ES-I3 (cell line): ENCODE data around the gene CHD9.
"Not testable (repeated sequence)": the region's sequence is repeated elsewhere in the genome, so short reads cannot be mapped to it uniquely, and the experiment has no call there.

Experiments used
- H3K36me3 ChIP-seq: 2 replicates; pipeline ENCODE4 v1.6.1; 2013; ENCODE audit warnings: mild to moderate bottlenecking, low read length, control low read depth, moderate library complexity; ENCODE audit not compliant: insufficient read depth
- H3K4me1 ChIP-seq: 2 replicates; pipeline ENCODE4 v1.6.1; 2013; ENCODE audit warnings: mild to moderate bottlenecking, control low read depth, low read length; ENCODE audit not compliant: insufficient read depth
- H3K9ac ChIP-seq: 2 replicates; pipeline ENCODE4 v1.6.1; 2013; ENCODE audit warnings: low read depth, mild to moderate bottlenecking, low read length, moderate library complexity
- H3K9me3 ChIP-seq: 2 replicates; pipeline ENCODE4 v1.6.1; 2013; ENCODE audit warnings: mild to moderate bottlenecking, low read length, moderate library complexity; ENCODE audit not compliant: control insufficient read depth, insufficient read depth

The CHD9 gene

DNA sequence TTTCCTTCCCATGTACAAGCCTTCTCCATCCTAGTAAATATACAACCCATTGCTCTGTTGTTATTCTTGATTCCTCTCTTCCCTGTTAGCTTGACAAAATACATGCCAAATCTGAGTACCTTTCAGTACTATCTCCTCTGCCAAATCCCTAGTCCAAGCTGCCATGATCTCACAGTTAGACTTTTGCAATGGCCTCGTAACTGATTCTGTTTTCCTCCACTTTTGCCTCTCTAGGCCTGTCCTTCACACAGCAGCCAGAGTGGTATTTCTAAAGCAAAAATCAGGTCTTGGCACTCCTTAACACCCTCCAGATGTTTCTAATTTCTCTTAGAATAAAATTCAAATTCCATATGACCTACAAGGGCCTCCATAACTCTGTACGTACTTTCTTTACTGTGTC is 226.5 kb downstream of the CHD9 start:
- no peaks in the 10 kb centered on the region for H3K4me1 ChIP-seq
- H3K9ac ChIP-seq = no peak overlapping the region
- peaks cover 18% of the 10 kb centered on the region; the same call in 1 of the 2 replicates for H3K36me3 ChIP-seq
- H3K9me3 ChIP-seq = no peaks in the 10 kb centered on the region

- Histone ChIP-seq H3K9me3 (no peaks in the 10 kb centered on the region), H3K36me3 (peaks cover 20% of the 10 kb centered on the region; the same call in 1 of the 2 replicates)
Measured at GRCh38 chr16:53281859-53282258, 227.1 kb downstream of the CHD9 start.

GRCh38 chr16:53282328-53282727 is 227.5 kb downstream of the CHD9 start:
- no peak overlapping the region for H3K9ac ChIP-seq
- no peaks in the 10 kb centered on the region for H3K4me1 ChIP-seq
- H3K9me3 ChIP-seq = no peaks in the 10 kb centered on the region
- peaks cover 24% of the 10 kb centered on the region; the same call in 1 of the 2 replicates for H3K36me3 ChIP-seq

More at GRCh38 chr16:53281859-53282258, 227.1 kb downstream of the CHD9 start:
- no peak overlapping the region for H3K9ac ChIP-seq
- H3K4me1 ChIP-seq = no peaks in the 10 kb centered on the region

GRCh38 chr16:53282975-53283946 is 228.5 kb downstream of the CHD9 start:
- Histone ChIP-seq H3K9me3 (no peaks in the 10 kb centered on the region), H3K36me3 (peaks cover 20% of the 10 kb centered on the region), H3K9ac (no peak overlapping the region), H3K4me1 (no peaks in the 10 kb centered on the region)

DNA sequence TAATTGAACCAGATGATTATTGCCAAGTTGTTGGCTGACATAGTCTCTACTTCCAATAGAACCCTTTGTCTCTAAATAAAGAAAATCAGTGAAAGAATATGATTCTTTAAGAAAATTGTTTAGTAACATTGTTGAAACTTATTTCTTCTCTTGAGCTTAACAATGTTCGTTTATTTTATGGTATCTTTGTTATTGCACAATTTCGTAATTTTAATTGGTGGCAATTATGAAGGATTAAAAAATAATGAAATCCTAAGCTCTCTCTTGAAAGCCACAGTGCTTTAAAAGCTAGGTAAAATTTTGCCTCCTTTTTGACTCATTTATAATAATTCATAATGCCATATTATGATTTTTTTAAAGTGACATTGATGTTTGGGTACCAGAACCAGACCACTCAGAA is 230.4 kb downstream of the CHD9 start:
- H3K9ac ChIP-seq = no peak overlapping the region
- no peaks in the 10 kb centered on the region for H3K4me1 ChIP-seq
- peaks cover 24% of the 10 kb centered on the region for H3K36me3 ChIP-seq
- H3K9me3 ChIP-seq = no peaks in the 10 kb centered on the region

- Histone ChIP-seq H3K4me1 (no peaks in the 10 kb centered on the region), H3K9ac (no peak overlapping the region)
Measured at GRCh38 chr16:53290520-53290919, 235.7 kb downstream of the CHD9 start.

GRCh38 chr16:53291757-53292392 is 237.1 kb downstream of the CHD9 start:
- no peak overlapping the region for H3K9ac ChIP-seq
- no peaks in the 10 kb centered on the region for H3K4me1 ChIP-seq
- no peaks in the 10 kb centered on the region for H3K9me3 ChIP-seq
- H3K36me3 ChIP-seq = peaks cover 19% of the 10 kb centered on the region

More at GRCh38 chr16:53290520-53290919, 235.7 kb downstream of the CHD9 start:
- Histone ChIP-seq H3K36me3 (peaks cover 23% of the 10 kb centered on the region), H3K9me3 (no peaks in the 10 kb centered on the region)

DNA sequence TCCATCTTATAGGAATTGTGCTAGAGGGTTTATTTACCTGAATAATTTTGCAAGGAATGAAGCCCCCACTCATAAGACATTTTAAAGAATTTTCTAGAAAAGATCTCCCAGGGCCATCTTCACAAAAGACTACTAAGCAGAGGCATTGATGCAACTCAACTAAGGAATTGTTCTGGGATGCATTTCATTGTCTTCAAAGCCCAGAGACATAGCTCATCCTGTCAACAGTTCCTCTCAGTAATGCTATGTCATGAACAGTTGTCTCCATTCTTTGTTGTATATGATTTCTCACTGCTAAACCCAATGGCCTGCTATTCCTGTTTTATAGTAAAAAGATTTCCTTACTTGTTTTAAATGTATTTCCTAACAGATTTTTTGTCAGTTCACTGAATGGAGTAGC is 242.7 kb downstream of the CHD9 start:
- peaks cover 16% of the 10 kb centered on the region for H3K36me3 ChIP-seq
- no peak overlapping the region for H3K9ac ChIP-seq
- H3K9me3 ChIP-seq = no peaks in the 10 kb centered on the region; the same call in 1 of the 2 replicates
- H3K4me1 ChIP-seq = no peaks in the 10 kb centered on the region

GRCh38 chr16:53304334-53304733 is 249.5 kb downstream of the CHD9 start:
- Histone ChIP-seq H3K9me3 (no peaks in the 10 kb centered on the region), H3K9ac (no peak overlapping the region), H3K4me1 (no peaks in the 10 kb centered on the region), H3K36me3 (peaks cover 25% of the 10 kb centered on the region)

- no peaks in the 10 kb centered on the region for H3K9me3 ChIP-seq
- no peaks in the 10 kb centered on the region for H3K4me1 ChIP-seq
- no peak overlapping the region for H3K9ac ChIP-seq
- peaks cover 16% of the 10 kb centered on the region for H3K36me3 ChIP-seq
Measured at GRCh38 chr16:53305743-53306142, 251.0 kb downstream of the CHD9 start.

DNA sequence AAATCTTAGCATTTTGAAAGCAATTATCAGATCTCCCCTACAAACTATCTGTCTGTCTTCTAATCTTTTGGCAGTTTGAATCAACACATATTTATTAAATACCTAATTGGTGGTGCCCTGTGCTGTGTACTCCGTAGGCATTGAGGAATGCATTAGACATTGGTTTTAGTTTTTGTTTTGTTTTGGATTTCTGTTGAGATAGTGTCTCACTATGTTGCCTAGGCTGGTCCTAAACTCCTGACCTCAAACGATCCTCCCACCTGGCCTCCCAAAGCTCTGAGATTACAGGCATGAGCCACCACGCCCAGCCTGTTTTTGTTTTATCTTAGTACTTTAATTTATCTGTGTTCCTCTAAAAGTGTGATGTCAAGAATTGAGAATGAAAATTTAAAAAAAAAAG is 254.7 kb downstream of the CHD9 start:
- Histone ChIP-seq H3K36me3 (peaks cover 14% of the 10 kb centered on the region), H3K9ac (no peak overlapping the region), H3K9me3 (no peaks in the 10 kb centered on the region), H3K4me1 (no peaks in the 10 kb centered on the region)

DNA sequence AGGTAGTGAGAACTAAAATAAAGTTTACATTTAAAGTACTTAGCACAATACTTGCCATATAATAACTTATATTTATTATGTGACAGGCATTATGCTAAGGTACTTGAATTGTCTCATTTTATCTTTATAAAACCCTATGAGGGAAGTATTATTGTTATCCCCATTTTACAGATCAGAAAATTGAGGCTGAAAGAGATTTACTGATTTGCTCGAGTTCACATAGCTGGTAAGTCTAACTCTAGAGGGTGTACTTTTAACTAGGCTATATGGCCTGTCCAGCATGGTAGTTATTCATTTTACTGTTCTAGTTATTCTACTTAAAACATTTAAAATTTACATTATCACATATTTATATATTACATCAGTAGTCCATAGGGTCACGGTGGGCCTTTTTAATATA is 266.2 kb downstream of the CHD9 start:
- Histone ChIP-seq H3K4me1 (no peaks in the 10 kb centered on the region), H3K36me3 (peaks cover 11% of the 10 kb centered on the region), H3K9me3 (no peaks in the 10 kb centered on the region), H3K9ac (no peak overlapping the region)

GRCh38 chr16:53323924-53324323 is 269.1 kb downstream of the CHD9 start:
- Histone ChIP-seq H3K4me1 (no peaks in the 10 kb centered on the region), H3K9me3 (no peaks in the 10 kb centered on the region; the same call in 1 of the 2 replicates), H3K9ac (no peak overlapping the region), H3K36me3 (peaks cover 7% of the 10 kb centered on the region)

GRCh38 chr16:53330991-53331390 is 276.2 kb downstream of the CHD9 start:
- not testable (repeated sequence) for H3K36me3 ChIP-seq, H3K4me1 ChIP-seq, H3K9me3 ChIP-seq, H3K9ac ChIP-seq

GRCh38 chr16:53334581-53334980 is 279.8 kb downstream of the CHD9 start:
- no peaks in the 10 kb centered on the region for H3K36me3 ChIP-seq
- H3K4me1 ChIP-seq = no peaks in the 10 kb centered on the region
- H3K9me3 ChIP-seq = no peaks in the 10 kb centered on the region
- H3K9ac ChIP-seq = no peak overlapping the region
